GM18502 (cell line): Measurements from ENCODE around the gene KITLG.
"Not testable (repeated sequence)": the region's sequence is repeated elsewhere in the genome, so short reads cannot be mapped to it uniquely, and the experiment has no call there.

Experiments
- ATAC-seq: cut with Tn5 transposase; IDR thresholded peaks from one replicate; pipeline ENCODE4 v1.9.1; 2021; ENCODE audit warnings: mild to moderate bottlenecking; ENCODE audit not compliant: unreplicated experiment, poor library complexity

The KITLG gene

DNA sequence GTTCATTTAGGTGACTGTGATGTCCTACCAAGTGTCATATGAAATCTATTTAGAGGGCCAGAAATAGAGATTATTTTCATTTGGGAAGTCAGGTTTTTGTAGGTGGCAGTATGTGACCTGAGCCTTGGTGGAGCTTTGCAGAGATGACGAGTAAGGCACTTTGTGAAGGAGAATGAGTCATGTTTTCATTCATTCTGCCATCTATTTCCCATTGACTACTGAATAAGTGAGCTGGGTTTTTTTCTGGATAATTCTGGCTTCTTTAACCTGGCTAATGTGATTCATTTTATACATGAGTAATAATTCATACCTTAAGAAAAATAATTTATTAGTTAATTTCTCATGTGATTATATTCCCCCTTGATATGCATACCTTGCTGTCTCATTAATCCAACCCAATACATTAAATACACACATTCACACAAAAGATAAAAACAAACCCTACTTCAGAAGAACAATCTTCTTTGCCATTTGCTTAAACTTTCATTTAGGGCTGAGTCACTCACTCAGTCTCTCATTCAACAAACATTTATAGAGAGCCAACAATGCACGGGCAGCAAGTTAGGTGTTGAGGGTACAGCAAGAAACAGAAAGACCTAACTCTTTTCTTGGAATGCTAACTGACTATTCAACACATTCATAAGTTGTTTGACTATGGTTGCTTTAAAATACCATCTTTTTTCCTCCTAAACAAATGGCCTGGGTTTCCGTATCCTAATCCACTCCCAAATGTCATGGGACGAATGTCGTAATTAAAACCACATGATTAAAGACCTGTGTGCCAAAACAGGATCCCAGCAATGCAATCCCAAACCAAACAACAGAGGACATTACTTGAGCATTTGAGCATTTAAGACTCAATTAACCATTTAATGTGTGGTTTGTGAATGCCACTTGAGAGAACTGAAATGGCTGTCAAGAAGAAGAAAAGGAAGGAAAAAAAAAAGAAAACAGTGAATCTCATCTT is 78.0 kb downstream of the KITLG start:
- no peak for ATAC-seq

DNA sequence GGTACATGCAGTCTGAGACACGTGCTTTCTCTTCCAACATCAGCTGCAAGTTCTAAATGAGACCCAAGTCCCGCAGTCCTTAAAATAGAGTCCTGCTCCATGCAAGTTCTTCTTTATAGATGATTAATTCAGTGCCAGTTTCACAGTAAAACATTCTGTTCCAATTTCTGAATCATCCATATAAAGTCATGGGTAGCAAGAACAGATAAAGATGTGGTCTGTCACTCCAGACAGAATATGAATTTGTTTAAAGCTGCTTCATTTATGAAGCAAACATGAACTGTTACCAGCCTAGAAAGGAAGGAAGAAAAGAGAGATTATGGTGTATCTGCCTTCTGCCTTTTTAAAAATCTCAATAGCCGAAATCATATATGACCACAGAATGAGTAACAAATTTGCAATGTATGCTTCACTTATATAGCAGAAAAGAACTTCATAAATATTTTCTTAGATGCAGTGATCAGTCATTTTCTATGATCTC is 83.3 kb downstream of the KITLG start:
- ATAC-seq: no peak

DNA sequence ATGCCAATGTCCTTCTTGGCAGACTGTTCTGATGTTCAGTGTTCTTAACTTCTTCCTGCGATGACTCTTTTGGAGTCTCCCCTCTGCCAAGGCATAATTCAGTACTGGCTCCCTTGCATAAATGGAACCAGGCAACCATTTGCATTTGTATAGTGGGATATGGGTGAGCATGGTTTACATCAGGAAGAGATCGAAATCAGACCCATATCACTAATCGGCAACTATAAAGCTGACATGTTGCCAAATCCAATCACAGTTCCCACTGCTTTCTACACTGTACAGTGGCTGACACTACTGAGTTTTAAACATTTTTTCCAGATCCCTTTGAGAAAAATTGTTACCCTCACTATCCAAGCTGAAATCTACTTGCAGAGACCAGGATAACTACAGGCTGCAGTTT is 83.8 kb downstream of the KITLG start:
- ATAC-seq: no peak

DNA sequence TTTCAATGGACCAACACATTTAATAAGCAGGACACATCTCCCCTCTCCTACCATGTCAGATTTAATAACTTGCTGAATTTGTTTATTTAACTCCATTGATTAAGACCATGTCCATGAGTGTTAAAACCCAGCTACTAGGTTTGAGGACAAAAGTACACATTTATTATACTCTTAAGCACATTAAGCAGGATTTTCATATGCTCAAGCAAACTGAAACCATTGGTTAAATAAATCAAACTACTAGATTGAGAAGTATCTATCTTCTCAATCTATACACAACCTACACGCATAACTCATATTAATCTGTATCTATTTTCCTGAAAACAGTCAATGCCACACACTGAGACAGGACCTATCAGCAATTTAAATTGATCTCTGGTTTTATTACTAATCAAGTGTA is 85.2 kb downstream of the KITLG start:
- no peak for ATAC-seq

DNA sequence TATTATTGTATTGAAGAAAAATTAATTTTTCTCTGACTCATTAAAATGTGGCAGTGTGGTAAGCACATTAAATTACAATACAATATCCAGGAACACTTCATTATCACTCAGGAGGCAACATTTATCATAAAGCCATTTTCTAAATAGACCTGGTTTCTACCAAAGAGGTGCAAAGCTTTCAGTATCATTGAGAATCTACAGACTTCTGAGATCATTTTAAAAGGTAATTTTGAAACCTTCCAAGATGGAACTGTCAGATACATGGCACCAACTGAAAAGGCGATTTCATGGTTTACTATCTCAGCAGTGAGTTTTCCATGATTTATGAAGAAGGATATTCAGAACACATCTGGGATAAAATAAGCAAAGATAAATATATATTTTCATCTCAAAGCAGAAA is 85.8 kb downstream of the KITLG start:
- no peak for ATAC-seq

DNA sequence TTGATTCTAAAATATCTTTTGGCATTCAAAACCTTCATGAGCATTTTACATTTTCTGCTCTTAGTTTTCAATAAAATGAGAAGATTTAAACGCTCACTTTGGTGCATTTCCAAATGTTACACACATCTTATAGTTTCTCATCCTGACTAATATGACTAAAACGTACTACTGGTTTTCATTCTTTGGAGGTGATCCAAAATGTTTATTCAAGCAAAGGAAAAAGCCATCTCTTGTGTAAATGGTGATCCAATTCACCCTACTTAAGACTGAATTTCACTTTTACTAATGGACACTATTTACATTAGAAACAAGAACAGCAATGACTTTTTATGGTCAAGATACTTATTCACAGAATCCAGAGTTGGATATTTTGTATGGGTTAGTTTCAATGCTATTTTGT is 86.6 kb downstream of the KITLG start:
- no peak for ATAC-seq

DNA sequence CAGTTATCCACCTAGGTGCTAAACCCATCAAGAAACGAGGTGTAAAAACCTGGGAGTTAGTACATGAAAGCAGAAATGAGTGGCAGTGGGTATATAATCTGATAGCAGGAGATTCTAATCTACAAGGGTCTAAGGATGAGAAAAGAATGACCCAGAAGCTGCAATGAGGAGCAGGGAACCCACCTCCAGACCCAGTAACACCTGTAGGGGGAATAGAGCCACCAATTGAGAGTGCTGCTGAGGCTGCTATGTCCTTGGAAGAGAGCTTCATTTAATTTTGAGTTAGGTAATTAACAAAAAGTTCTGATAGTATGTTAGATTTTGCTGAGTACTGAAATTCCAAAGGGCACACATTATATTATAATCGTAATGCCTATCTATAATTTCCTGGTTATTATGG is 89.8 kb downstream of the KITLG start:
- ATAC-seq: no peak

DNA sequence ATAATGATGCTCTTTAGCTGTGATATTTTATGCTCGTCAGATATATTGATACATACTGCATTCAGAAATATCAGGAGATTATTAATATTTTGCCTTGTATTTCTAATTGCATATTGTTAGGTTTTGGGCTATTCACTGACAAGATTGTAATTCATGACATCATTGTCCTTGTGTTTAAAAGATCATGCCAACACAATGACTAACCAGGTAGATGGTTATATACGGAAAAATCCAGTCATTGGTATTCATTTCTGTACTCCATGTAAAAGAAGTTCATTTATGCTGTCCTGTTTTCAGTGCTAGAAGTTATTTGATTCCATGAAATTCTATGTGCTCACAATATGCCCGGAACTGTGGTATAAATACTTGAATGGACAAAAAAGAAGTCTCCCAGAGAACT is 107.5 kb downstream of the KITLG start:
- no peak for ATAC-seq

DNA sequence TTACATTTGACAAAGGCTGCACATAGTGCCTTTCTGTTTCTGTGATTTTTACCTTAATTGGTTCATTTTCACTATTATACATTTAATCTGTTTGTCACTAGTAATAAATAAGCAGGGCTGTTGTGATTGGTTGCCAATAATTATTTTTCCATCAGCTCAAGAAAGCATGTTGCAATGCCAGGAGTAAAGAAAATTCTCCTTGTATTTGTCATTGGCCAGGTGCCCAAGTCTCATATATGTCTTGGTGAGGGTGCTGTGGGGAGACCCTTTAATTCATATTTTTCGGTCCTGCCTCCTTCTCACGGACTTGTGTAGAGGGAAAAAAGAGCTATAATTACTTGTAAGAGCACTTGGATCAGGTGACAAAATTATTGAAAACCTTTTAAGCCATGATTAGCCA is 108.0 kb downstream of the KITLG start:
- no peak for ATAC-seq

DNA sequence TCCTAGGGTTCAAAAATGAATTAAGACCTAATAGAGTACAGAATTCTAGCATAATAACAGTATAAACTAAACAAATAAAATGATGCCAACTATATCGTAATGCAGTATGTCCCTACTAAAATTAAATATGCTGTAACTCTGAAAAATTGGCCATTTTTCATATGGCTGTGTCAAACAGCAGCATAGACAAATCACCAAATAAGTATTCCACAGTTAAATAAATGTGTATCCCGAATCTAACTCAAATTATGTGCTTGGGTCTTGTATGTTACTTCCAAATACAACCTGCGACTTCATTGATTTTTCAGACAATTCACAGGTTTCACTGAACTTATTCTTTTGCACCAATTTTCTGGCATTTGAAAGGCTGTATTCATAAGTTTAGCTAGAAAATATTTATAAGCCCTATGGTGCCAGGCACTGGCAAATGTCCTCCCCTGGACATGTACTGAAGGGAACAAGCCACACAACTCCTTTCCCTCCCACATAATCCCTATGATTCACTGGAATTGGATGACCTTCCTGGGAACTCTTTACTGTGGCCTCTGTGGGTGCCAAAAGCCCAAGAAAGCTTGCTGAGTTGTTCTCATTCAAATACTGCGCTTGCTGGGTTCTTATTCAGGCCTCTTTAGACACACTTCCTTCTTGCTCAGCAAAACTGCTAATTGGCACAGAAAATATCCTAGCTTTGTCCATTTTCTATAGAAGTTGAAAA is 108.8 kb downstream of the KITLG start:
- ATAC-seq: no peak

DNA sequence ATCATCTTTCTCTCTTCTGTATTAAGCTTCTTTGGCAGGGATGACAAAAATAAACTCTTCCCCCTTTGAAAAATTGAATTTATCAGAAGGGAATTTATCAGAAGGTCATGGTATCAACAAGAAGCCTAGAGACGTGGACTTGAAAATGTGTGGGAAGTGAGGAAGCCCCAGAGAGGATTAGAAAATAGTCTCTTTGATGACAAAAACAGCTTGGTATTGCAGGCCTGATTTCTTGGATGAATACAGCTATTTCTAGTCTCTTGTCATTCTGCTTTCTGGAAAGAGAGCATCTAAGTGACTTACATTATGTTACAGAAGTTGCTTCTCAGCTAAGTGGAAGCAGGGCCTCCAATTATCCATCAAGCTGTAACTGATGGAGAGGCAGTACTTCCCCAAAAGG is 111.1 kb downstream of the KITLG start:
- ATAC-seq: no peak

DNA sequence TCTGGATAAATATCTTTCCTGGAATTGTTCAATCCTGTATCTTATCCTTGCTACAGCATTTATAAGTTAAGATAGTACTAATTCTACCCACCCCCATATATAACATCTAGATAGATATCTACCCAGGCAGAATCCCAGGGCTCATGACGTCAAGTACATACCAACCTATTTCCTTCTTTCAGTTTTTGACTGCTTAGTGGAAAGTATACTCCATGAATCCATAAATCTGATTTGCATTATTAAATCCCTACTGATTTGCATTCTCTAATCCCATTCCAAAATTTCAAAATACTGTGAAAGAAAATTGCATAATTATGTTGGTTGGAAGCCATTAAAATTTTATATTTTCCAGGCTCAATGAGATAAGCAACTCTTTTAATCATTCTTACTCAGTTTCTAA is 111.7 kb downstream of the KITLG start:
- no peak for ATAC-seq

DNA sequence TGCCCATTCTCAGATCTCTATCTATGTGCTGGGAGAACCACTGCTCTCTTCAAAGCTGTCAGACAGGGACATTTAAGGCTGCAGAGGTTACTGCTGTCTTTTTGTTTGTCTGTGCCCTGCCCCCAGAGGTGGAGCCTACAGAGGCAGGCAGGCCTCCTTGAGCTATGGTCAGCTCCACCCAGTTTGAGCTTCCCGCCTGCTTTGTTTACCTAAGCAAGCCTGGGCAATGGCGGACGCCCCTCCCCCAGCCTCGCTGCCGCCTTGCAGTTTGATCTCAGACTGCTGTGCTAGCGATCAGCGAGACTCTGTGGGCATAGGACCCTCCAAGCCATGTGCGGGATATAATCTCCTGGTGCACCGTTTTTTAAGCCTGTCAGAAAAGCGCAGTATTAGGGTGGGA is 113.6 kb downstream of the KITLG start:
- not testable (repeated sequence) for ATAC-seq

DNA sequence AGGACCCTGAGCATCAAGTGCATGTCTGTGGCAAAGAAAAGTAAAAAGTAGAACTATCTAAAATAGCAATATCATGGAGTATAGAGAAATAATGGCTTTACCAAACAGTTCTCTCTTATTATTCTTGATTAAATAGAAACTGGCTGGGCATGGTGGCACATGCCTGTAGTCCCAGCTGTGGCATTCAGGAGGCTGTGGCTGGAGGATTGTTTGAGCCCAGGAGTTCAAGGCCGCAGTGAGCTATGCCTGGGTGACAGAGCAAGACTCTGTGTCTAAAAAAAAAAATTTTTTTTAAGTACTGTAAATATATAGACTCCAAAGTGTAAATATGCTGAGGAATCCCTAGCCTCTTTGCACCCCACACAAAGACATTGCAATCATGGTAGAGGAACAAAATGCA is 121.9 kb downstream of the KITLG start:
- ATAC-seq: no peak

DNA sequence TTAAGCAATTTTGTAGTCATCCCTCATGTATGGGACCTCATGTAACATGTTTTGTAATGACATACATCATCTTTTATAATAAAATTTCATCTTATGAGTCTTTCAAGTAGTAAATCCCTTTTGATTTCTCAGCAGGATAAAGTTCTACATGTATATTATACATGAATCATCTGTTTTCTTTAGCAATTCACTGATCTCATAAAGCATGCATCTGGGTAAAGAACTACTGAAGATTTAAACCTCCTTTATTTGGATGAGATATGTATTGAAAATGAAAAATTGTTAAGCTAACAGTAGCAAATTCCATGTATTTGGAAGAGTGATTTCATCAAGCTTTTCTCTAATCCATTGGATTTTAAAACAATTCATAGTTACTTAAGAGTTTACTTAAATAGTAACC is 126.9 kb downstream of the KITLG start:
- ATAC-seq: no peak

DNA sequence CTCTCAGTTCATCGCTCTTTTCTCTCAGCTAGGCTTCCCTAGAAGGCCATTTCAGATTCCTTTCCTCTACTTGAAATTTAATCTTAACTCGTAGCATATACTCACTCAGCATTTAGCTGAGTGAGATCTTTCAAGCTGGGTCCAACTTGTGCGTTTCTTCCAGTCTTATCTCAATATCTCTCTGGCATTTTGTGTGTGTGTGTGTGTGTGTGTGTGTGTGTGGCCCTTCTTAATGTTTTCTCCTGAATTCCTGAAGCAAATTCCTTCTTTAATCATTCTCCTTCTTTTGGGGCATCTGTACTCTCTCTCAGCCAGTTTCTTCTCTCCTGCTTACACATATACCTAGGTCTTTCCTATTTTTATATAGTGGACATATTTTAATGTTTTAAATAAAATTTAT is 129.1 kb downstream of the KITLG start:
- ATAC-seq: no peak

DNA sequence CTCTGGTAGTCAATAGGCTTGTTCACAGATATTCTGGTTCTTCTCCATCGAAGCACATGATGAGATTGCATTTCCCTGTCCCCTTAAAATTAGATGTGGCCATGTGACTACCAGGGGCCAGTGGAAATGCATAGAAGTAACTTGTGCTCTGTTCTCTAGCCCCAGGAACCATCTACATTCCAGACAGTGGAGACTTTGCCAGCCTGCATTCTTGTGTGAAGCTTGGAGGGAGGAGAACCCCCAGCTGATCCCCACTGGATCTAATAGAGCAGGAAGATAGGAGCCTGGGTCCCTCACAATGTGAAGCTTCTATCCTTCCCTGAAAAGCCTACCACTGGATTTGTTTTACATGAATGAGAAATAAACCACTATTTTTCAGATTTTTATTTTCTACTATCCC is 130.1 kb downstream of the KITLG start:
- no peak for ATAC-seq

DNA sequence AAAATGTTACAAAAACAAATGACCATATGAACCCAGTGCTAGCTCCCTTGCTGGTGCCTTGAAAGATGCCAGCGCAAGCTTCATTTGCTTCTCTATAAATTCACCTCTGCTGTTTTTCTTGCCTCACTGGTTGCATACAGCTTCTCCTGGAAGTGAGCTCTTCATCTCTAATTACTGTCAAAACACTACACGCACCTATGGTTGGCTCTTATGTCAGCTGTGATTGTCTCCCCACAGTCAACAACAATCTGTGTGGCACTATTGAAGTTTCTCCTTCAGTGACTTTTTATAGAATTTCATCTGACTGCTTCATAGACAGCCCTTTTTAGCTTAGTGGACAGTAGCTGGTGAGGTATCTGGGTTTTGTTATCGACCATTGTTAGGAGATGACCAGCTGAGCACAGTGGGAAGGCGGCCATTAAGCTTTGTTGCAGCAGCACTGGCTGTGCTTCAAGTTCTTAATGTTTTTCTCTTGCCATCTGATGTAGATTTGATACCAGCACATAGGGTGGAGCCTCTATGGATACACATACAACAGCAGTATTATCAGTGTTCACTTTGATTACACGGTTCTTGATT is 131.8 kb downstream of the KITLG start:
- ATAC-seq: no peak

DNA sequence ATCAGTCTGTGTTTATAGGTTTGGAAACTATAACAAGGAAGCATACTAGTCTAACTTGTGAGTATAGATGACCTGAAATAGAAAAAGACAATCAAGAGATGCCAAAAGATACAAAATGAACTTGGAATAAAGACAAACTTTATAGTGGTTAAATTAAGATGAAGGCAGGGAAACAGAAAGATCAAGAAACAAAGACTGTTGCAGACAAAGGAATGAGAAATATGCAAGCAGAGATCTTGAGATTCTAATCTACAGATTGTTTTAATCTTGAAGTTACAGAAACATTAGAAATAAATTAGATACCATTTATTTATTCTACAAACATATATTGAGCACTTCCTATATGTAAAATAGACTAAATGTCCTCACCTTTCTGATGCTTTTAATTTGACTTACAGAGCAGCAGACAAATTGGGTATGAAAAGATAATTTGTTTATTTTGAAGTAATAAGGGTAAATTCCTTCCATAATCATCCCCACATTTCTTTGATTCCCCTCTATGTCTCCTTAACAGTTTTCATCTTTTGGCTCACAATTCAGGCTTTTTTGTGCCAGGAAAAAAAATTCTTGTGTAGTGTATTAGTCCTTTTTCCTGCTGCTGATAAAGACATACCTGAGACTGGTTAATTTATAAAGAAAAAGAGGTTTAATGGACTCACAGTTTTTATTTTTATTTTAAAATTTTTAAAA is 134.4 kb downstream of the KITLG start:
- ATAC-seq: no peak

DNA sequence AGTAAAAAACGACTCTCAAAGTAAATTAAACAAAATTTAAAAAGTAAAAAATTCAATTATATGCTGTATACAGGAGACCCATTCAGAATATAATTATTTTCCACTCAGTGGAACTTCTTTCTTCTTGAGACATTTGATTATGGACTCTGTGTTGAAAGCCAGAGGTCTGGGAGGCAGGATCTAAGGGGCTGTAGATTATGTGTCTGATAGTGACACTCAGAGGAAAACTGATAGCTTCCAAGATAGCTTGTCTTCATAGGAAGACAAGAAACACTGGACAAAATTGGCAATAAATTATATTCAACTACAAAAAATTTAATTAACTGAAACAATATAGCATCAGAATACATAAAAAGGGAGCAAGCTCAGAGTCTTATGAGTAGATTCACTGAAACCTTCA is 135.8 kb downstream of the KITLG start:
- ATAC-seq: no peak
